Liver (tissue), 9 donors: Measurements from ENCODE around the gene CCT2. TPM values are rescaled to one million over a fixed set of nuclear protein-coding genes. Genes with fewer than 3 reads are reported as not detected.

ENCODE experiments used
- DNase-seq: peaks from one replicate; pipeline ENCODE4 v3.0.0-alpha.2; 2017; ENCODE audit warnings: low spot score
- H3K27ac ChIP-seq, 2 donors: one replicate each; pipeline ENCODE4 v1.7.0; 2013; ENCODE audit warnings: inconsistent platforms in 2 of 2, low read length in 2 of 2, control low read depth in 1 of 2, low read depth in 1 of 2, mild to moderate bottlenecking in 1 of 2
- H3K27me3 ChIP-seq, 4 donors: one replicate each; pipeline versions ENCODE4 v1.6.1 to v1.7.0; 2013; ENCODE audit warnings: low read length in 3 of 4, inconsistent platforms in 1 of 4, mild to moderate bottlenecking in 1 of 4, moderate library complexity in 1 of 4; ENCODE audit not compliant: control insufficient read depth in 4 of 4, insufficient read depth in 4 of 4
- H3K36me3 ChIP-seq, 4 donors: one replicate each; pipeline versions ENCODE4 v1.6.1 to v1.7.0; 2013; ENCODE audit warnings: low read length in 3 of 4, mild to moderate bottlenecking in 3 of 4, low read depth in 1 of 4, moderate library complexity in 1 of 4; ENCODE audit not compliant: control insufficient read depth in 4 of 4, insufficient read depth in 3 of 4
- H3K4me1 ChIP-seq, 4 donors: one replicate each; pipeline versions ENCODE4 v1.6.1 to v1.7.0; 2013; ENCODE audit warnings: low read length in 3 of 4, mild to moderate bottlenecking in 3 of 4, moderate library complexity in 1 of 4; ENCODE audit not compliant: control insufficient read depth in 4 of 4, insufficient read depth in 4 of 4
- H3K4me3 ChIP-seq, 3 donors: one replicate each; pipeline versions ENCODE4 v1.6.1 to v1.7.0; 2013; ENCODE audit warnings: low read length in 3 of 3, control low read depth in 1 of 3, low read depth in 1 of 3, mild to moderate bottlenecking in 1 of 3
- H3K9ac ChIP-seq, 2 donors: one replicate each; pipeline ENCODE4 v1.7.0; 2013; ENCODE audit warnings: low read length in 2 of 2, mild to moderate bottlenecking in 2 of 2, moderate library complexity in 2 of 2, control low read depth in 1 of 2, low read depth in 1 of 2
- H3K9me3 ChIP-seq, 4 donors: one replicate each; pipeline versions ENCODE4 v1.6.1 to v1.7.0; 2013; ENCODE audit warnings: low read length in 3 of 4; ENCODE audit not compliant: control insufficient read depth in 4 of 4
- ATF3 ChIP-seq: IDR thresholded peaks from 2 replicates; pipeline ENCODE4 v1.6.1; 2016; ENCODE audit warnings: antibody characterized with exemption
- CTCF ChIP-seq: fragments of 150-350 bp; IDR thresholded peaks from 2 replicates; pipeline ENCODE4 v1.5.1; 2017; ENCODE audit warnings: improper control_type of control experiment, low read depth, low read length; ENCODE audit not compliant: missing input control
- EGR1 ChIP-seq, 2 donors: IDR thresholded peaks; 2 replicates each; pipeline ENCODE4 v1.6.1; 2016 to 2018; ENCODE audit warnings: antibody characterized with exemption in 2 of 2, low read depth in 2 of 2
- FOXA1 ChIP-seq: IDR thresholded peaks from 2 replicates; pipeline ENCODE4 v1.6.1; 2016; ENCODE audit warnings: antibody characterized with exemption
- FOXA2 ChIP-seq: IDR thresholded peaks from 2 replicates; pipeline ENCODE4 v1.6.1; 2016; ENCODE audit warnings: antibody characterized with exemption
- GABPA ChIP-seq, 2 donors: IDR thresholded peaks in 1 of 2; conservative IDR thresholded peaks in 1 of 2; 2 replicates each; pipeline ENCODE4 v1.6.1; 2016; ENCODE audit warnings: antibody characterized with exemption in 2 of 2, mild to moderate bottlenecking in 1 of 2, moderate library complexity in 1 of 2
- HNF4A ChIP-seq, 2 donors: conservative IDR thresholded peaks; 2 replicates each; pipeline ENCODE4 v1.6.1; 2016; ENCODE audit warnings: antibody characterized with exemption in 2 of 2, mild to moderate bottlenecking in 2 of 2
- HNF4G ChIP-seq: IDR thresholded peaks from 2 replicates; pipeline ENCODE4 v1.6.1; 2016; ENCODE audit warnings: antibody characterized with exemption
- JUND ChIP-seq, 2 donors: IDR thresholded peaks; 2 replicates each; pipeline ENCODE4 v1.6.1; 2016; ENCODE audit warnings: antibody characterized with exemption in 2 of 2
- MAX ChIP-seq: IDR thresholded peaks from 2 replicates; pipeline ENCODE4 v1.6.1; 2016; ENCODE audit warnings: antibody characterized with exemption
- NR2F2 ChIP-seq: IDR thresholded peaks from 2 replicates; pipeline ENCODE4 v1.6.1; 2016; ENCODE audit warnings: antibody characterized with exemption
- RAD21 ChIP-seq, 2 donors: IDR thresholded peaks; 2 replicates each; pipeline ENCODE4 v1.6.1; 2016; ENCODE audit warnings: antibody characterized with exemption in 2 of 2, mild to moderate bottlenecking in 2 of 2
- REST ChIP-seq: IDR thresholded peaks from 2 replicates; pipeline ENCODE4 v1.6.1; 2016; ENCODE audit warnings: antibody characterized with exemption, mild to moderate bottlenecking
- RXRA ChIP-seq, 2 donors: IDR thresholded peaks; 2 replicates each; pipeline ENCODE4 v1.6.1; 2017 to 2018; ENCODE audit warnings: antibody characterized with exemption in 2 of 2, mild to moderate bottlenecking in 1 of 2
- SP1 ChIP-seq: IDR thresholded peaks from 2 replicates; pipeline ENCODE4 v1.6.1; 2018; ENCODE audit warnings: antibody characterized with exemption, mild to moderate bottlenecking
- YY1 ChIP-seq: IDR thresholded peaks from 2 replicates; pipeline ENCODE4 v1.6.1; 2016; ENCODE audit warnings: antibody characterized with exemption, mild to moderate bottlenecking
- WGBS: extraction: QIAGEN DNeasy Blood & Tissue Kit; methylation state at CpG from one replicate; pipeline ENCODE4 v1.1.7; 2013; 5-methylcytosine and 5-hydroxymethylcytosine counted together
- polyA plus RNA-seq, 2 donors: library from polyadenylated mRNA; stranded (reverse) in 1 of 2; unstranded in 1 of 2; fragments of 200-250 nt in 1 of 2; fragments of >200 nt in 1 of 2; fragmentation: Nextera tagmentation in 1 of 2; extraction: Ambion mirVana in 1 of 2; gene quantifications; one replicate each; pipeline versions ENCODE4 v1.2.1 to v1.2.3, GENCODE V29; 2013 to 2015
- total RNA-seq, 2 donors: library from RNA; depleted of rRNA; stranded (reverse); fragments of >200 nt; gene quantifications; one replicate each; pipeline ENCODE4 v1.2.3, GENCODE V29; 2014
- TF ChIP-seq, protein P1 (sequence below): IDR thresholded peaks from 2 replicates; pipeline ENCODE4 v1.6.1; 2016; ENCODE audit warnings: antibody characterized with exemption
- donor health status: healthy.
- donor health status: healthy.
- donor health status: healthy.
- donor health status: healthy.
- donor health status: healthy.

The CCT2 gene
- total and polyA plus RNA-seq, 4 donors, result 43.6 to 145 (median 80.6) TPM

GRCh38 chr12:69579029-69579428 is 6.2 kb upstream of the CCT2 start:
- H3K9ac ChIP-seq, result no peak overlapping the region
- H3K4me3 ChIP-seq, result no peak overlapping the region
- WGBS, result 78% methylated on average over 4 of the region's 4 CpGs
- TF ChIP-seq HNF4A (conservative IDR thresholded peaks at IDR 0.05) (no peak), RAD21 (IDR thresholded peaks at IDR 0.05) (no peak), EGR1 (IDR thresholded peaks at IDR 0.05; ENCODE audit: low read depth in 2 of 2) (no peak), REST (no peak), FOXA1 (no peak), GABPA (IDR thresholded peaks at IDR 0.05 in 1 of 2, conservative IDR thresholded peaks at IDR 0.05 in 1 of 2) (no peak), NR2F2 (no peak), JUND (IDR thresholded peaks at IDR 0.05) (no peak), YY1 (no peak), CTCF (no peak), RXRA (IDR thresholded peaks at IDR 0.05) (no peak), SP1 (no peak), FOXA2 (no peak), ATF3 (no peak), MAX (no peak), HNF4G (no peak)
- TF ChIP-seq, protein P1, sequence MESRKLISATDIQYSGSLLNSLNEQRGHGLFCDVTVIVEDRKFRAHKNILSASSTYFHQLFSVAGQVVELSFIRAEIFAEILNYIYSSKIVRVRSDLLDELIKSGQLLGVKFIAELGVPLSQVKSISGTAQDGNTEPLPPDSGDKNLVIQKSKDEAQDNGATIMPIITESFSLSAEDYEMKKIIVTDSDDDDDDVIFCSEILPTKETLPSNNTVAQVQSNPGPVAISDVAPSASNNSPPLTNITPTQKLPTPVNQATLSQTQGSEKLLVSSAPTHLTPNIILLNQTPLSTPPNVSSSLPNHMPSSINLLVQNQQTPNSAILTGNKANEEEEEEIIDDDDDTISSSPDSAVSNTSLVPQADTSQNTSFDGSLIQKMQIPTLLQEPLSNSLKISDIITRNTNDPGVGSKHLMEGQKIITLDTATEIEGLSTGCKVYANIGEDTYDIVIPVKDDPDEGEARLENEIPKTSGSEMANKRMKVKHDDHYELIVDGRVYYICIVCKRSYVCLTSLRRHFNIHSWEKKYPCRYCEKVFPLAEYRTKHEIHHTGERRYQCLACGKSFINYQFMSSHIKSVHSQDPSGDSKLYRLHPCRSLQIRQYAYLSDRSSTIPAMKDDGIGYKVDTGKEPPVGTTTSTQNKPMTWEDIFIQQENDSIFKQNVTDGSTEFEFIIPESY, result no peak
- no peaks in the 10 kb centered on the region for H3K4me1 ChIP-seq
- H3K9me3 ChIP-seq, result no peaks in the 10 kb centered on the region
- H3K36me3 ChIP-seq, result peaks cover 5 to 18% (median 9%) of the 10 kb centered on the region in 4 donors
- DNase-seq, result no peak
- H3K27me3 ChIP-seq, result no peaks in the 10 kb centered on the region
- no peak overlapping the region for H3K27ac ChIP-seq

DNA sequence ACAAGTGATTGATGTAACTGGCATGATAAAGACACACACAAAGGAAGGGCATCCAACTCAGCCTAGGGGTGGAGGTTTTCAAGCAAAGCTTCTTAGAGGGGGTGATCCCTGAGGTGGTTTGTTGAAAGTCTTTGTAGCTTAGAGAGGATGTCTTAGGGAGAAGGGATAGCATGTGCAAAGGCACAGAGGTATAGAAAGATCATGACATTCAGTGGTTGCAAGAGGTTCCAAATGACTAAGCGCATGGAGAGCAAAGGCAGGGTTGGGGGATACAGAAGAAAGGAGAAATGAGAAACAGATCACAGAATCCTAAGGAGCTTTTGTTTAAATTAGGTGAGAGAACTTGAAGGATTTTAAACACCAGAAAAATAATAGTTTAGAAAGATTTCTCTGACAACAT is 5.2 kb upstream of the CCT2 start:
- Histone ChIP-seq H3K27me3 (no peaks in the 10 kb centered on the region), H3K9ac (no peak overlapping the region)
- WGBS, result 100% methylated on average over 1 of the region's 1 CpG

More for the DNA sequence above, 5.2 kb upstream of the CCT2 start:
- H3K4me3 ChIP-seq, result no peak overlapping the region
- no peak for TF ChIP-seq ATF3
- TF ChIP-seq YY1, result no peak
- no peak for TF ChIP-seq FOXA2
- TF ChIP-seq SP1, result no peak
- no peak for TF ChIP-seq RXRA (IDR thresholded peaks at IDR 0.05)
- no peak for TF ChIP-seq EGR1 (IDR thresholded peaks at IDR 0.05; ENCODE audit: low read depth in 2 of 2)
- no peak for TF ChIP-seq HNF4G
- TF ChIP-seq, protein P1, result no peak
- no peak for TF ChIP-seq REST
- no peak for TF ChIP-seq NR2F2
- H3K27ac ChIP-seq, result no peak overlapping the region
- DNase-seq, result no peak
- no peaks in the 10 kb centered on the region for H3K9me3 ChIP-seq
- H3K4me1 ChIP-seq, result peaks cover 0 to 3% (median under 1%) of the 10 kb centered on the region in 4 donors
- H3K36me3 ChIP-seq, result peaks cover 0 to 7% (median 2%) of the 10 kb centered on the region in 4 donors
